ENCODE measurements around the gene RPL22L1.
"Not testable (repeated sequence)": the region's sequence is repeated elsewhere in the genome, so short reads cannot be mapped to it uniquely, and the experiment has no call there.

The RPL22L1 gene

DNA sequence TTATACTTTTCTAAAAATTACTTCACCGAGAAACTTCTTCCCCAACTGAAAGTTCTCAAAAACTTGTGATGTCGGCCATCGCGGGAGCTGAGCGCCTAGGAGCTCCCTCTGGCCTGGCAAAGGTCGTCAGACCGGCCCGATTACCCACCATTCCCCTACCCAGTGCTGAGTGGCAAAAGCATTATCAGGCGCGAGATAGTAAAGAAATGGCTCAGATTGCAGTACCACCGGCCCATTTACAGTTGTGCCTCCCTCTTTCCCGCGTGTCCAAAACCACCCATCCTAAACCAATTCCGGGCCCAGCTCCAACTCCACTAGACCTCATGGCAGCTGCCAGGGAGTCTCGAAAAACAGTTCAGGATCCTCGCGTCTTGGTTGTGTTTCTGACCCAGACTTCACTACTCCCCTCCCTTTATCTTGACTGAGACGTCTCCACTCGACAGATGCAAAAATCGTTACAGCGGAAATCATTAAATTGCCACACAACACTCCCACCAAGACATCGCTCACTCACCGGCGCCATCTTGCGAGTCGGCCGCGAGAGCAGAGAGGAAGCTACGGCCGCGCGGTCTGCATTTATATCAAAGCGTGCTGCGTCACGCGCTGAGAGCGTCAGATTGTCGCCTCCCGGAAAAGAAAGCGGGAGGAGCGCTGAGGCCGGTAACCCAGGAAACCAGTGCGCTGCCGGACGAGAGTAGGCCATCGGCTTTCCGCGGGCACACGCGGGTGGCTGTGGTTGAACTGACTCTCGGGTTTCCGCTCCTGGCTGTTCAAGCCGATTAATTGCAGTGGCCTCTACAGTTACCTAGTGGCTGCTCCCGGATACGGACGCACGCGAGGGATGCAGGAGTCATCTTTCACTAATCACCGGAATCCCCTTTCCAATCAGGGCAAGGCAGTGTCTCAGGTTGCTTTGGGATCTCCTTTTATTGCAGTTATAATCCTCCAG is at the start of gene RPL22L1:
Gene RPL22L1, minus strand, starts transcription at position 551 of the 949 bp plus-strand sequence. Its CDS starts 28 bp downstream, at position 523.
- DNase-seq = peak; percentile 94 to 95

DNA sequence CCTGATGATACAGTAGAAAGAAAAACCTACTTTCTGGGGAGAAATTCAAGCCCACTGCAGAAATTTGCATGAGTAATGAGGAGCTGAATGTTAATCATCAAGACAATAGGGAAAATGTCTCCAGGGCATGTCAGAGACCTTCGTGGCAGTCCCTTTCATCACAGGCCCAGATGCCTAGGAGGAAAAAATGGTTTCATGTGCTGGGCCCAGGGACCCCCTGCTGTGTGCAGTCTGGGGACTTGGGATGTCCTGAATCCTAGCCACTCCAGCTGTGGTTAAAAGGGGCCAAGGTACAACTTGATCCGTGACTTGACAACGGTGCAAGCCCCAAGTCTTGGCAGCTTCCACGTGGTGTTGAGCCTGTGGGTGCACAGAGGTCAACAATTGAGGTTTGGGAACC is 48.7 kb upstream of the RPL22L1 start:
- DNase-seq = no peak

DNA sequence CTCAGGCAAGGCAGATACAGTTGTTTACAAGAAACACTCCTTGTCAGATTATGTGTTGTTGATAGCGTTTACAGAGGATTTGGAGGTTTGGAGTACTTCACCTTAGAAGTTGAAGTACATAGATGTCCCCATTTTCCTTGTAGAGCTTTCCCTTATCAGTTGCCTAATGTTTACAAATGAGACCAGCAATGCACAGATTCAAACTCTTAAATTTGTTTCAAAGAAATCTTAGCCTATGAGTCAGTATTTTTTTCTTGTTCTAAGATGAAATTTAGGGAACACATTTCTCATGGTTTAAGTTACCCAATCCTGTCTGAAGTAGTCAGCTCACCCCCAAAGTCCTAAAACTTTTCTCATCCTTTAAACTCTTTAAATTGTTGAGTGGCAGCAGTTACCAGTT is 44.7 kb upstream of the RPL22L1 start:
- no peak for DNase-seq

GRCh38 chr3:170914212-170914611 is 44.2 kb upstream of the RPL22L1 start:
- DNase-seq = no peak

- DNase-seq = no peak
These were observed 41.1 kb upstream of the RPL22L1 start for GRCh38 chr3:170911051-170911450.

GRCh38 chr3:170910542-170910941 is 40.5 kb upstream of the RPL22L1 start:
- peak in 1 of 2 donors; percentile 7 for DNase-seq

- DNase-seq = peak in 1 of 2 donors; percentile 13
These were observed 39.3 kb upstream of the RPL22L1 start for GRCh38 chr3:170909129-170909903.

DNA sequence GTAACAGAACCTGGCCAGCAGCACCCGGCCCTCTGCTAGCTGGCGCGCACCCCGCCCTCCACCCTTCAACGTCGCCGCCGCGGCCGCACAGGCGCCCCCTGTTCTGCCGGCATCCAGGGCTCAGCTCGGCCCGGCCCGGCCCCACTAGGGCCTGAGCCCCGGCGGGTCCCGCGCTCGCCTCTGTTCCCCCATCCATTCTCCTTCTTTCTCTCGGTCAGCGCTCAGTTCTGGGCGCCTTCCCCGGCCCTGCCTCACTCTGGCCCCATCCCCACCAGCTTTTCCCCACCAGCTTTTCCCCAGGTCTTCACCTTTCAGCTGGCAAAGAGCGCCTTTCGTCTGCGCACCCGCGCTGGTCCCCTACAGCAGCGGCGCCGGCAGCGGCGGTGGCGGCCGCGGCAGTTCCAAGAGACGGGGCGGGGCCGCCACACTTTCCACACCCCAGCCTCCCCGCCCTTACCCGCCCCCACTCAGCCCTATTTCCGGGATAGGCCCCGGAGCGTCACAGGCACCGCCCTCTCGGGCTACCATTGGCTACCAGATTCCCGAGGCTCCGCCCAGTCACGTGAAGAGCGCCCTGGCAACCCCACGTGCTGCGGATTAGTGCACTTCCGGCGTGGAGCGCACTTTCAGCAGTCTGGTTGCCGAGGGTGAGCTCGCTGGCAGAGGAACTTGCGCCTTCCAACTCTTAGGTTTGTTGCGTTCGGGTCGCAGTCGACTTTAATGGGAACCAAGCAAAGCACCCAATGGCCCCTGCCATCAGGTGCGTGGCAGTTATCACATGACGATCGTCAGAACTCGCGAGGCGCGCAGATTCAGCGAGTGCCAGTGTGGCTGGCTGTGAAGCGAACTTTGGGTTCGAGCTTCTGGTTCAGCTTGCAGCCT is 38.5 kb upstream of the RPL22L1 start, which contains the start of gene EIF5A2:
Gene EIF5A2, minus strand, starts transcription at position 403 of the 882 bp plus-strand sequence. CDS start 831 bp downstream, outside the sequence.
- DNase-seq = peak; percentile 96 to 97

DNA sequence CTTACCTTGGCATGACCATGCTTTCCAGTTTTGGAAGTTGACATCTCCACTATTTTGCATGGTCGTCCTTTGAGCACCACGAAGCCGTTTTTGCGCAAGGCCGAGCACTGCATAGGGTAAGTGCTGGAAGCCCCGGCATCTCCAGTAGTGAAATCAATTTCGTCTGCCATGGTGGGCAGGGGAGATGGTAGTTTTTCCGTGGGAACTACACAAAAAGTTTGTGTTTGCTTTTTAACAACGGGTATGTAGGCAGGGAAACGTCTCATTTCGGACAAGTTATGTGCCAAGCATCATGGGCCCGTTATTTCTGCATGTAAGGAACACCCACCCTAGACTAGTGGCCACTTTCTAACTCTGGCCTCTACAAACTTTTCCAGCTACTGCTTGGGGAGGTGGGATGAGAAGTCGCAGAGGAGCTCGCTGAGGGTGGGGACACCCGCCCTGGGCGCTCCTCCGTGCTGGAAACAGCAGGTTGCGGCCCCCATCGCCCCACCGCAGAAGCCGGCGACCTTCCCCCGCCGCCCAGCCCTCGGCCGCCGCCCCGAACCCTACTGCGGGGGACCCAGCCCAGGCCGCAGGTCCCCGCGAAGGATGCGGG is 37.7 kb upstream of the RPL22L1 start:
- peak in 1 of 2 donors; percentile 7 for DNase-seq

DNA sequence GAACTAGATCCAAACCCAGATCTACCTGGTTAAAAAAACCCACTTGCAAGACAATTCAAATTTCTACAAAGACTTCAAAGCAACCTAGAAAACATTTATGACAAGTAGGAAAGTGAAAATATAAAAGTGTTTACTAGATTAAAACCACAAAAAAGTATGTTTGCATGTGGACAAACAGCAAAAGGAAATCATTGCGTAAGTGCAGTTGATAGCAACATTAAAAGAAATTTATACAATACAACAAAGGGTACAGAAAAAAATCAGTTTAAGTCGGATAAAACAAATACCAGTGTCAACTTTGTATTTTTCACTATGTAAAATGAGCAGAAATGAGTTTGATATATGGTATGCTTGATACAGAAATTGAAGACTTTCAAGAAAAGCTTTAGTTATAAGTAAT is 35.9 kb upstream of the RPL22L1 start:
- DNase-seq = no peak

- no peak for DNase-seq
These were observed 33.1 kb upstream of the RPL22L1 start for GRCh38 chr3:170903123-170903522.

GRCh38 chr3:170899455-170899854 is 29.5 kb upstream of the RPL22L1 start:
- DNase-seq = no peak

DNA sequence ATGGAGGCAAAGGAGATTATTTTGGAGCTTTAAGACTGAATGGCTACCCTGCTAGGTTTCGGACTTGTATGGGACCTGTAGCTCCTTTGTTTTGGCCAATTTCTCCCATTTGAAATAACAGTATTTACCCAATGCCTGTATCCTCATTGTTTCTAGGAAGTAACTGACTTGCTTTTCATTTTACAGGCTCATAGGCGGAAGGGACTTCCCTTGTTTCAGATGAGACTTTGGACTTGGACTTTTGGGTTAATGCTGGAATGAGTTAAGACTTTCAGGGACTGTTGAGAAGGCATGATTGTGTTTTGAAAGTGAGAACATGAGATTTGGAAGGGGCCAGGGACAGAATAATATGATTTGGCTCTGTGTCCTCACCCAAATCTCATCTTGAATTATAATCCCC is 28.0 kb upstream of the RPL22L1 start:
- DNase-seq = no peak

- DNase-seq = not testable (repeated sequence)
These were observed 27.2 kb upstream of the RPL22L1 start for GRCh38 chr3:170897199-170897598.

- DNase-seq = no peak
These were observed 26.8 kb upstream of the RPL22L1 start for GRCh38 chr3:170896781-170897180.

- not testable (repeated sequence) for DNase-seq
These were observed 26.3 kb upstream of the RPL22L1 start for GRCh38 chr3:170896333-170896732.

DNA sequence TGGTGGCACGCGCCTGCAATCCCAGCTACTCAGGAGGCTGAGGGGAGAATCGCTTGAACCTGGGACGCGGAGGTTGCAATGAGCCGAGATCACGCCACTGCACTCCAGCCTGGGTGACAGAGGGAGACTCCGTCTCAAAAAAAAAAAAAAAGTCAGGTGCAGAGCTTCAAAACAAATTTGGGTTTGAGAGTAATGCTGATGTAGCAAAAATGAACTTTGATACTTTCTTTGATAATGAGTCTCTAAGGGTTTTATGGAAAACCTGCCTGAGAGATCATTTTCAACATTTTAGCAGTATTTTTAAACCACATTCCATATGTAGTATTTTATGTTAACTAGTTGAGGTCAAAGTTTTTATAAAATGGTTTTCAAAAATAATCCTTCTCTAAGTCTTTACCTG is 23.9 kb upstream of the RPL22L1 start:
- DNase-seq = no peak

GRCh38 chr3:170889630-170890029 is 19.6 kb upstream of the RPL22L1 start:
- DNase-seq = no peak

DNA sequence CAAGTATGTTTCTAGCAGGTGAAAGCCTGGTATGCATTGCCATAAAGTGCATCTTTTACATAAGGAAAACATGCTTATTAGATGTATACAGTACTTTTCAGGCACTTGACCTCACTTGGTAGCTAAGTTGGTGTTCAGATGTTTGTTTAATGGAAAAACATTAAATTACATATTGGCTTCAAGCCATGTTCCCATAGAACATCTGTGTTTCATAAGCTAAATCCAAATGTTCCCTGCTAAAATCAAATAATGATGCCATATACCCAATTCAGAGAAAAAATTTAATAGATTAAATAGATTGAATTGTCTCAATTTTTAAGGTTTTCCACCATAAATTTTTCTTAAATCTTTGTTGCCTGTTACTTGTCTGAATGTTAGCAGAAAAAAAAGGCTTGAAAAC is 19.1 kb upstream of the RPL22L1 start:
- no peak for DNase-seq

- not testable (repeated sequence) for DNase-seq
These were observed 14.3 kb upstream of the RPL22L1 start for GRCh38 chr3:170884109-170884930.

- DNase-seq = not testable (repeated sequence)
These were observed 8.7 kb upstream of the RPL22L1 start for GRCh38 chr3:170878688-170879087.
